H9 (cell line): ENCODE data around the gene ABHD14A. TPM values are rescaled to one million over a fixed set of nuclear protein-coding genes. Genes with fewer than 3 reads are reported as not detected.
A peak's percentile ranks its signal among the peaks of the same experiment; 100 is the strongest.

Experiments
- DNase-seq: peaks from one replicate; pipeline ENCODE4 v3.0.0-alpha.2; 2017
- H2AFZ ChIP-seq: one replicate; pipeline ENCODE4 v1.6.1; 2013; ENCODE audit warnings: mild to moderate bottlenecking, low read length, control low read depth, moderate library complexity
- H2AK5ac ChIP-seq: 2 replicates; pipeline ENCODE4 v1.6.1; 2013; ENCODE audit warnings: low read length, control low read depth, mixed read lengths; ENCODE audit not compliant: insufficient read length
- H2BK120ac ChIP-seq: one replicate; pipeline ENCODE4 v1.6.1; 2013; ENCODE audit warnings: low read depth, mild to moderate bottlenecking, low read length, control low read depth, inconsistent platforms; ENCODE audit not compliant: poor library complexity, severe bottlenecking
- H2BK12ac ChIP-seq: 2 replicates; pipeline ENCODE4 v1.6.1; 2013; ENCODE audit warnings: low read length, control low read depth, mixed read lengths, low read depth; ENCODE audit not compliant: insufficient read length
- H2BK15ac ChIP-seq: 2 replicates; pipeline ENCODE4 v1.6.1; 2013; ENCODE audit warnings: low read depth, low read length, control low read depth
- H2BK20ac ChIP-seq: one replicate; pipeline ENCODE4 v1.6.1; 2013; ENCODE audit warnings: low read depth, mild to moderate bottlenecking, low read length, control low read depth, inconsistent platforms; ENCODE audit not compliant: poor library complexity, severe bottlenecking
- H2BK5ac ChIP-seq: 2 replicates; pipeline ENCODE4 v1.6.1; 2013; ENCODE audit warnings: low read length, control low read depth, mixed read lengths; ENCODE audit not compliant: insufficient read length
- H3K14ac ChIP-seq: 2 replicates; pipeline ENCODE4 v1.6.1; 2013; ENCODE audit warnings: low read length, control low read depth; ENCODE audit not compliant: insufficient read depth
- H3K18ac ChIP-seq: 2 replicates; pipeline ENCODE4 v1.6.1; 2013; ENCODE audit warnings: low read depth, mild to moderate bottlenecking, mixed read lengths, low read length, control low read depth; ENCODE audit not compliant: insufficient read length
- H3K23ac ChIP-seq: 2 replicates; pipeline ENCODE4 v1.6.1; 2013; ENCODE audit warnings: low read length, control low read depth, mixed read lengths, low read depth; ENCODE audit not compliant: insufficient read length
- H3K23me2 ChIP-seq: 2 replicates; pipeline ENCODE4 v1.6.1; 2013; ENCODE audit warnings: low read depth, mild to moderate bottlenecking, mixed read lengths, low read length, control low read depth; ENCODE audit not compliant: insufficient read length, poor library complexity, severe bottlenecking
- H3K27ac ChIP-seq: 2 replicates; pipeline ENCODE4 v1.5.1; 2013; ENCODE audit warnings: low read length, control low read depth, mixed read lengths, low read depth; ENCODE audit not compliant: insufficient read length
- H3K27me3 ChIP-seq: 2 replicates; pipeline ENCODE4 v1.6.1; 2013; ENCODE audit warnings: low read length, control low read depth, inconsistent platforms; ENCODE audit not compliant: insufficient read depth
- H3K4ac ChIP-seq: 2 replicates; pipeline ENCODE4 v1.6.1; 2013; ENCODE audit warnings: low read depth, mild to moderate bottlenecking, control low read depth, inconsistent platforms, low read length, moderate library complexity
- H3K4me1 ChIP-seq: 2 replicates; pipeline ENCODE4 v1.6.1; 2013; ENCODE audit warnings: low read length, control low read depth, inconsistent platforms; ENCODE audit not compliant: insufficient read depth
- H3K4me2 ChIP-seq: 2 replicates; pipeline ENCODE4 v1.6.1; 2013; ENCODE audit warnings: low read length, control low read depth, mixed read lengths; ENCODE audit not compliant: insufficient read length, insufficient read depth
- H3K56ac ChIP-seq: 2 replicates; pipeline ENCODE4 v1.6.1; 2013; ENCODE audit warnings: low read depth, mild to moderate bottlenecking, mixed read lengths, low read length, control low read depth; ENCODE audit not compliant: insufficient read length
- H3K79me1 ChIP-seq: 2 replicates; pipeline ENCODE4 v1.6.1; 2013; ENCODE audit warnings: low read depth, mild to moderate bottlenecking, moderate library complexity, low read length, control low read depth, inconsistent platforms; ENCODE audit not compliant: insufficient read depth, poor library complexity, severe bottlenecking
- H3K79me2 ChIP-seq: 2 replicates; pipeline ENCODE4 v1.6.1; 2013; ENCODE audit warnings: low read length, control low read depth, inconsistent platforms; ENCODE audit not compliant: insufficient read depth
- H3K9ac ChIP-seq: 2 replicates; pipeline ENCODE4 v1.6.1; 2013; ENCODE audit warnings: low read length, control low read depth, mixed read lengths; ENCODE audit not compliant: insufficient read length; ENCODE audit errors: extremely low read depth
- H3K9me3 ChIP-seq: one replicate; pipeline ENCODE4 v1.6.1; 2013; ENCODE audit warnings: low read depth, low read length, inconsistent platforms; ENCODE audit not compliant: control insufficient read depth
- H3T11ph ChIP-seq: one replicate; pipeline ENCODE4 v1.6.1; 2013; ENCODE audit warnings: mild to moderate bottlenecking, low read length, control low read depth, inconsistent platforms
- H4K20me1 ChIP-seq: one replicate; pipeline ENCODE4 v1.6.1; 2013; ENCODE audit not compliant: control insufficient read depth, insufficient read length, insufficient read depth
- H4K5ac ChIP-seq: 2 replicates; pipeline ENCODE4 v1.6.1; 2013; ENCODE audit warnings: low read depth, mild to moderate bottlenecking, mixed read lengths, low read length, control low read depth; ENCODE audit not compliant: insufficient read length
- H4K8ac ChIP-seq: replicated peaks from 2 replicates; pipeline ENCODE4 v1.6.1; 2013; ENCODE audit warnings: low read length, control low read depth, mixed read lengths, low read depth; ENCODE audit not compliant: insufficient read length
- H4K91ac ChIP-seq: 2 replicates; pipeline ENCODE4 v1.6.1; 2013; ENCODE audit warnings: low read depth, mild to moderate bottlenecking, moderate library complexity, mixed read lengths, low read length, control low read depth; ENCODE audit not compliant: insufficient read length
- H3K27ac Mint-ChIP-seq, 3 experiments: 2 replicates in 2 of 3; 3 replicates in 1 of 3; pipeline ENCODE4 v1.8.0; 2020 to 2021; ENCODE audit warnings: mixed read lengths in 3 of 3, mild to moderate bottlenecking in 1 of 3, moderate library complexity in 1 of 3
- H3K27me3 Mint-ChIP-seq: 2 replicates; pipeline ENCODE4 v1.8.0; 2021; ENCODE audit warnings: low read depth, mild to moderate bottlenecking, moderate library complexity, mixed read lengths
- H3K36me3 Mint-ChIP-seq, 3 experiments: 2 replicates in 2 of 3; 3 replicates in 1 of 3; pipeline ENCODE4 v1.8.0; 2020 to 2021; ENCODE audit warnings: low read depth in 3 of 3, mixed read lengths in 3 of 3; ENCODE audit not compliant: insufficient read depth in 1 of 3
- H3K4me1 Mint-ChIP-seq, 2 experiments: 2 replicates each; pipeline ENCODE4 v1.8.0; 2020; ENCODE audit warnings: mixed read lengths in 2 of 2
- H3K4me3 Mint-ChIP-seq, 2 experiments: 2 replicates in 1 of 2; 3 replicates in 1 of 2; pipeline ENCODE4 v1.8.0; 2020 to 2021; ENCODE audit warnings: mild to moderate bottlenecking in 2 of 2, mixed read lengths in 2 of 2, moderate library complexity in 1 of 2
- H3K9me3 Mint-ChIP-seq, 2 experiments: 2 replicates in 1 of 2; 3 replicates in 1 of 2; pipeline ENCODE4 v1.8.0; 2020; ENCODE audit warnings: mild to moderate bottlenecking in 2 of 2, mixed read lengths in 2 of 2, moderate library complexity in 1 of 2
- CTCF ChIP-seq: fragments of 200-600 bp; sonication (generic); conservative IDR thresholded peaks from 3 replicates; pipeline ENCODE4 v1.8.0; 2021; ENCODE audit warnings: antibody characterized with exemption, mild to moderate bottlenecking
- WGBS: extraction: QIAGEN DNeasy Blood & Tissue Kit; methylation state at CpG from one replicate; pipeline ENCODE4 v1.1.7; 2013; ENCODE audit warnings: missing lambda C conversion rate, low lambda C conversion rate, mixed read lengths; ENCODE audit not compliant: insufficient read length; ENCODE audit errors: extremely low coverage; 5-methylcytosine and 5-hydroxymethylcytosine counted together
- total RNA-seq: library from RNA; stranded (reverse); gene quantifications from 2 replicates; pipeline ENCODE4 v1.2.1, GENCODE V29; 2021

The ABHD14A gene
- total RNA-seq, 1 experiment from 2014 or later, result 3.1 TPM

DNA sequence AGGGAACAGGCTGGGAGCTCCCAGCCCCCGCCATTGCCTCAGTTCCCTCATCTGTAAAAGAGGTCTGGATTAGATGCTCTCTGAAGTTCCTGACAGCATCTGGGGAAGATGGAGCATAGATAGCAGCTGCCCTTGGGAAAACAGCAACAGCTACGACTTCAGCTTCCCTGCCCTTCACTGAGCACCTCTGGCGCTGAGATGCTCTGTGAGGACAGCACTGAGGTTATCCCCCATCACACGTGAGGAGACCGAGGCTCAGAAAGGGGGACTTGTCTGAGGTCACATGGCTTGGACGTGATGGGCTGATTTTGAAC lies 31.9 kb downstream of the ABHD14A start:
- 0 out of 2 replicates have a peak overlapping the region, but pooled peaks have one; percentile 31 for H3K14ac ChIP-seq
- H3K27me3 Mint-ChIP-seq, result peaks cover 4% of the 10 kb centered on the region
- H3K36me3 Mint-ChIP-seq, result no peaks in the 10 kb centered on the region; a peak in 1 of 7 replicates
- no peak overlapping the region for H2BK15ac ChIP-seq
- H3K27ac Mint-ChIP-seq, result no peak overlapping the region; a peak in 1 of 7 replicates
- H3K79me1 ChIP-seq, result no peaks in the 10 kb centered on the region
- H3K56ac ChIP-seq, result no peak overlapping the region
- H2BK20ac ChIP-seq, result no peak overlapping the region
- H3K23me2 ChIP-seq, result no peaks in the 10 kb centered on the region
- DNase-seq, result no peak
- H2AFZ ChIP-seq, result no peak overlapping the region
- no peak overlapping the region for H2BK5ac ChIP-seq
- no peak overlapping the region for H3K4me3 Mint-ChIP-seq
- no peak overlapping the region for H2AK5ac ChIP-seq
- H4K8ac ChIP-seq, result no peak overlapping the region
- no peaks in the 10 kb centered on the region for H3K27me3 ChIP-seq
- peaks cover 46 to 60% of the 10 kb centered on the region in 2 experiments for H3K4me1 Mint-ChIP-seq
- no peaks in the 10 kb centered on the region for H4K20me1 ChIP-seq
- no peak for TF ChIP-seq CTCF
- no peak overlapping the region for H4K91ac ChIP-seq
- H3K23ac ChIP-seq, result no peak overlapping the region
- no peak overlapping the region for H4K5ac ChIP-seq
- H3K9me3 Mint-ChIP-seq, result no peaks in the 10 kb centered on the region
- no peak overlapping the region for H3K18ac ChIP-seq
- H3K9ac ChIP-seq, result no peak overlapping the region
- no peak overlapping the region for H3K4ac ChIP-seq
- no peak overlapping the region for H3T11ph ChIP-seq
- H3K9me3 ChIP-seq, result no peaks in the 10 kb centered on the region
- H2BK120ac ChIP-seq, result no peak overlapping the region
- no peak overlapping the region for H3K4me2 ChIP-seq
- no peaks in the 10 kb centered on the region for H3K79me2 ChIP-seq
- H3K27ac ChIP-seq, result no peak overlapping the region
- no peak overlapping the region for H2BK12ac ChIP-seq
- H3K4me1 ChIP-seq, result peaks cover 15% of the 10 kb centered on the region; the same call in 1 of the 2 replicates
- WGBS, result no CpG with 5 or more reads among the region's 6 CpGs
